ENCODE measurements around the gene RARRES1. TPM values are rescaled to one million over a fixed set of nuclear protein-coding genes. Genes with fewer than 3 reads are reported as not detected.
A peak's percentile ranks its signal among the peaks of the same experiment; 100 is the strongest.

RARRES1 gene
- total and polyA plus RNA-seq, 9 donors = 2.2 to 9.4 (median 4.1) TPM

- Histone ChIP-seq H3K4me3 (ENCODE audit: low read length) (no peak overlapping the region), H3K27ac (ENCODE audit: low read length) (no peak overlapping the region), H3K9me3 (replicated peaks; ENCODE audit: control insufficient read depth, low read depth, low read length) (peaks cover 7% of the 10 kb centered on the region), H3K36me3 (ENCODE audit: control insufficient read depth, insufficient read depth, low read length) (peaks cover 15% of the 10 kb centered on the region), H3K27me3 (ENCODE audit: control insufficient read depth, insufficient read depth, low read length) (no peaks in the 10 kb centered on the region), H3K4me1 (ENCODE audit: control insufficient read depth, insufficient read depth, low read length) (no peaks in the 10 kb centered on the region)
- WGBS (ENCODE audit: insufficient coverage) = 82% methylated on average over 2 of the region's 9 CpGs
- DNase-seq = no peak
Measured at GRCh38 chr3:158737976-158738615, 5.8 kb upstream of the RARRES1 start.

DNA sequence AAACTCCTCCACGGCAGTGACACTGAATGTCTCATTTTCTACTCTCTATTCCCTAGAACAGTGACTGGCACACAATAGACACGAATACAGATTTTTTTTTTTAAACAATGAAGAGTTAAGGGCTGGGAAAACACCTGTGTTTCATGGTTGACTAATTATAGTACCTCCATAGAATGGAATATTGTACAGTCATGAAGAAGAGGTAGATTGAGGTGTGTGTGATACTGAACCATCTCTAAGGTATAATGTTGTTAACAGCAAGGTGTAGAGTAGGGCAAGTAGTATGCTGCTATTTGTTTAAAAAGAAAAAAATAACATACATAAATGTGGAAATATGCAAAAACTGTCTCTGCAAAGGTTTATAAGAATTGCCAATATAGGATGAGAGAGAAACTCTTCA is 5.2 kb upstream of the RARRES1 start:
- Histone ChIP-seq H3K4me1 (ENCODE audit: control insufficient read depth, insufficient read depth, low read length) (no peaks in the 10 kb centered on the region), H3K4me3 (ENCODE audit: low read length) (no peak overlapping the region), H3K36me3 (ENCODE audit: control insufficient read depth, insufficient read depth, low read length) (peaks cover 15% of the 10 kb centered on the region), H3K27me3 (ENCODE audit: control insufficient read depth, insufficient read depth, low read length) (peaks cover 3% of the 10 kb centered on the region), H3K9me3 (replicated peaks; ENCODE audit: control insufficient read depth, low read depth, low read length) (peaks cover 7% of the 10 kb centered on the region), H3K27ac (ENCODE audit: low read length) (no peak overlapping the region)
- WGBS (ENCODE audit: insufficient coverage) = no CpG with 5 or more reads among the region's 2 CpGs
- DNase-seq = no peak

- Histone ChIP-seq H3K27ac (ENCODE audit: low read length) (no peak overlapping the region), H3K36me3 (ENCODE audit: control insufficient read depth, insufficient read depth, low read length) (peaks cover 11% of the 10 kb centered on the region), H3K9me3 (replicated peaks; ENCODE audit: control insufficient read depth, low read depth, low read length) (peaks cover 7% of the 10 kb centered on the region), H3K27me3 (ENCODE audit: control insufficient read depth, insufficient read depth, low read length) (peaks cover 4% of the 10 kb centered on the region), H3K4me3 (ENCODE audit: low read length) (no peak overlapping the region), H3K4me1 (ENCODE audit: control insufficient read depth, insufficient read depth, low read length) (peaks cover 9% of the 10 kb centered on the region)
- DNase-seq = no peak
- WGBS (ENCODE audit: insufficient coverage) = 86% methylated on average over 4 of the region's 7 CpGs
Measured at GRCh38 chr3:158735296-158736033, 3.2 kb upstream of the RARRES1 start.

GRCh38 chr3:158733656-158734055 is 1.4 kb upstream of the RARRES1 start:
- DNase-seq = no peak
- peaks cover 9% of the 10 kb centered on the region for H3K4me1 ChIP-seq (ENCODE audit: control insufficient read depth, insufficient read depth, low read length)
- H3K4me3 ChIP-seq (ENCODE audit: low read length) = no peak overlapping the region
- peaks cover 7% of the 10 kb centered on the region for H3K36me3 ChIP-seq (ENCODE audit: control insufficient read depth, insufficient read depth, low read length)
- H3K27me3 ChIP-seq (ENCODE audit: control insufficient read depth, insufficient read depth, low read length) = peaks cover 4% of the 10 kb centered on the region
- 100% methylated on average over 1 of the region's 3 CpGs for WGBS (ENCODE audit: insufficient coverage)
- H3K27ac ChIP-seq (ENCODE audit: low read length) = no peak overlapping the region
- peaks cover 7% of the 10 kb centered on the region for H3K9me3 ChIP-seq (replicated peaks; ENCODE audit: control insufficient read depth, low read depth, low read length)

- peaks cover 12% of the 10 kb centered on the region for H3K4me1 ChIP-seq (ENCODE audit: control insufficient read depth, insufficient read depth, low read length)
- no peak for DNase-seq
- peak overlapping the region; percentile 72 for H3K4me3 ChIP-seq (ENCODE audit: low read length)
- whole genome bisulfite sequencing (ENCODE audit: insufficient coverage) = 30% methylated on average over 14 of the region's 15 CpGs
- H3K36me3 ChIP-seq (ENCODE audit: control insufficient read depth, insufficient read depth, low read length) = peaks cover 6% of the 10 kb centered on the region
- H3K27me3 ChIP-seq (ENCODE audit: control insufficient read depth, insufficient read depth, low read length) = peaks cover 4% of the 10 kb centered on the region
- peak overlapping the region; percentile 47 for H3K27ac ChIP-seq (ENCODE audit: low read length)
- peaks cover 7% of the 10 kb centered on the region for H3K9me3 ChIP-seq (replicated peaks; ENCODE audit: control insufficient read depth, low read depth, low read length)
Measured at GRCh38 chr3:158732856-158733200, 571 bp upstream of the RARRES1 start.

- Histone ChIP-seq H3K27me3 (ENCODE audit: control insufficient read depth, insufficient read depth, low read length) (peaks cover 4% of the 10 kb centered on the region), H3K4me1 (ENCODE audit: control insufficient read depth, insufficient read depth, low read length) (peaks cover 12% of the 10 kb centered on the region), H3K9me3 (replicated peaks; ENCODE audit: control insufficient read depth, low read depth, low read length) (peaks cover 7% of the 10 kb centered on the region), H3K36me3 (ENCODE audit: control insufficient read depth, insufficient read depth, low read length) (peaks cover 6% of the 10 kb centered on the region), H3K27ac (ENCODE audit: low read length) (no peak overlapping the region), H3K4me3 (ENCODE audit: low read length) (peak overlapping the region; percentile 72)
- 24% methylated on average over 5 of the region's 14 CpGs for WGBS (ENCODE audit: insufficient coverage)
- no peak for DNase-seq
Measured at GRCh38 chr3:158731486-158731885, 771 bp downstream of the RARRES1 start.

- no peak overlapping the region for H3K4me3 ChIP-seq (ENCODE audit: low read length)
- no peaks in the 10 kb centered on the region for H3K9me3 ChIP-seq (replicated peaks; ENCODE audit: control insufficient read depth, low read depth, low read length)
- peaks cover 4% of the 10 kb centered on the region for H3K27me3 ChIP-seq (ENCODE audit: control insufficient read depth, insufficient read depth, low read length)
- H3K36me3 ChIP-seq (ENCODE audit: control insufficient read depth, insufficient read depth, low read length) = no peaks in the 10 kb centered on the region
- peaks cover 17% of the 10 kb centered on the region for H3K4me1 ChIP-seq (ENCODE audit: control insufficient read depth, insufficient read depth, low read length)
- DNase-seq = peak; percentile 53
- no peak overlapping the region for H3K27ac ChIP-seq (ENCODE audit: low read length)
Measured at GRCh38 chr3:158728851-158729250, 3.4 kb downstream of the RARRES1 start.

DNA sequence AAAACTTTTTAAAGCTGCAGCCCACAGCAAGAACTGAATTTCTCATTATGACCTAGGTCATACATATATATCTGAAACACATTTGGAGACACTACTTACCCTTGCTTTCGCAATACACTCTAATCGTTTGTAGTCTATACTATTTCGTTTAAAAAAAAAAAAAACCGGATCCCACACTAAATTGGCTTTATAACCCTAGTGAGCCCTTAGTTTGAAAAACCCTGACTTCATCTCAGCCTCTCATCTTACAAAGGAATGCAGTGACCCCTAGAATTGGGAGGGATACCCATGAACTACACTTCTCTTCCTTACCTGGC is 4.2 kb downstream of the RARRES1 start:
- Histone ChIP-seq H3K27me3 (ENCODE audit: control insufficient read depth, insufficient read depth, low read length) (peaks cover 4% of the 10 kb centered on the region), H3K36me3 (ENCODE audit: control insufficient read depth, insufficient read depth, low read length) (no peaks in the 10 kb centered on the region), H3K27ac (ENCODE audit: low read length) (no peak overlapping the region), H3K4me3 (ENCODE audit: low read length) (no peak overlapping the region), H3K4me1 (ENCODE audit: control insufficient read depth, insufficient read depth, low read length) (peaks cover 17% of the 10 kb centered on the region), H3K9me3 (replicated peaks; ENCODE audit: control insufficient read depth, low read depth, low read length) (no peaks in the 10 kb centered on the region)
- WGBS (ENCODE audit: insufficient coverage) = no CpG with 5 or more reads among the region's 4 CpGs
- no peak for DNase-seq

DNA sequence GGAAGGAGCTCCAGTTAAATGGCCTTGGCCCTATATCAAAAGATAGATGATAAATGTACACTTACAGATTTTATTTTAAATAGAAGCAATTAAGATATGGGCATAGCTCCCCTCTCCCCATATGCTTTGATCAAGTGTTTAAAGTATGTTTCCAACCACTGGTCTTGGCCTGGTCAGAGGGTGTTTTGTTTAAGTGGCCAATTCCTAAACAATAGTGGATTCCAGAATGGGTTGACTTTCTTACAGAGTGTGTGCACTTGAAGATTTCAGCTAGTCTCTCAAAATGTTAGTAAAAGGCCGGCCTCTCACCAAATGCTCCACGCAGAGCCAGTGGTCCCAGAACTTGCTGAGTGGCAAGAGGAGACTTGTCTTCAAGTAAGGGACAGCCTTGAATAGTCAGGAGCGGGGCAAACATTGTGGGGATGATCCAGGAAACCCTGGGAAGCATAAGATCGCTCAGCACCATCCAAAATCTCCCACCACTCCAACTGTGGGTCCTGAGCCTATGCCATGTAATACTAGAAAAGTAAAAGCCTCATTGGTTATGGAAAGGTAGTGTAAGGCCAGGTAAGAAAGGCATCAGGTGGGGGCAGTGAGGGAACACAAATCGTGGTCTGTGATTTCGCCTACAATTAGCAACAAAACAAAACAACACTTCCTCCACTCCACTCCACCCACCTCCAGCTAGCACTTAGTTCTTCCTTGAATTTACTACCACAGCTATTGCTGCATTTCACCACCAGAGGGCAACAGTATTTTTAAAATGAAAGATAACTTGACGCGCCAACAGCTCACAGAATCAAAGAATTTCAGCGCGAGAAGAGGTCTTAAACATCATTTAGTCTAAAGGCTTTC is 4.8 kb downstream of the RARRES1 start:
- no peak overlapping the region for H3K4me3 ChIP-seq (ENCODE audit: low read length)

DNA sequence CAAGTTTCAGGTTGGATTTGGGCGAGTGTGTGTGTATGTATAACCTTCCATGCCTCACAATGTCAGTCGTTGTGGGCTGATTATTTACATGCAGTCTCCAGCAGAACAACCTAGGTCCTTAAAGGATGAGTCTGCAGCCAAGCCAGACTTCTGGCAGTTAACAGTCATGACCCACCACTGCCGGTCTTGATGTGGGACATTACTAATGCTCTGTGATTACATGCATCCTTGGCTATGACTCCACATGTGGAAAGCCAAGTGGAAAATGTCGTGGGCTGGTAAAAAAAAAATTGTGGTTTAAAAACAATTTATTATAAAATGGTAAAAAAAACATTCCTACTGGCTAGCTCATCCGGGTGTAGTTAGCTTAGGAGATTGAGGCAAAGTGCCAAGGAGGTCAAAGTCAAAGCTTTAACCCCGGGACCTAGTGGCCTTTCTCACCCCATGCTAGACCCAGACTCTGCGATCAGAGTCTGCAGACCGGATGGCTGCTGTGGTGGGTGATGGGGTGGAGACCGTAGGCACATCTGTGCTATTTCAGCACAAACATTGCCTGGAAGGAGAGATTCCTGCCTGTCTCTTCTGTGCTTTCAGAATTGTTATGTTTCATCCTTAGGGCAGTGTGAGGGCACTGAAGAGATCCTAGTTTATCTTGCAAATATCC is 6.8 kb downstream of the RARRES1 start:
- WGBS (ENCODE audit: insufficient coverage) = 15% methylated on average over 4 of the region's 9 CpGs
- peak; percentile 84 for DNase-seq
- H3K4me1 ChIP-seq (ENCODE audit: control insufficient read depth, insufficient read depth, low read length) = peaks cover 8% of the 10 kb centered on the region

More for the DNA sequence above, 4.8 kb downstream of the RARRES1 start:
- H3K27ac ChIP-seq (ENCODE audit: low read length) = no peak overlapping the region
- H3K4me1 ChIP-seq (ENCODE audit: control insufficient read depth, insufficient read depth, low read length) = peaks cover 17% of the 10 kb centered on the region
- DNase-seq = peak; percentile 90
- H3K36me3 ChIP-seq (ENCODE audit: control insufficient read depth, insufficient read depth, low read length) = no peaks in the 10 kb centered on the region
- WGBS (ENCODE audit: insufficient coverage) = 48% methylated on average over 4 of the region's 10 CpGs
- peaks cover under 1% of the 10 kb centered on the region for H3K27me3 ChIP-seq (ENCODE audit: control insufficient read depth, insufficient read depth, low read length)
- no peaks in the 10 kb centered on the region for H3K9me3 ChIP-seq (replicated peaks; ENCODE audit: control insufficient read depth, low read depth, low read length)

More for the DNA sequence above, 6.8 kb downstream of the RARRES1 start:
- peak overlapping the region; percentile 77 for H3K27ac ChIP-seq (ENCODE audit: low read length)
- H3K4me3 ChIP-seq (ENCODE audit: low read length) = no peak overlapping the region
- H3K9me3 ChIP-seq (replicated peaks; ENCODE audit: control insufficient read depth, low read depth, low read length) = no peaks in the 10 kb centered on the region
- peaks cover 2% of the 10 kb centered on the region for H3K36me3 ChIP-seq (ENCODE audit: control insufficient read depth, insufficient read depth, low read length)
- no peaks in the 10 kb centered on the region for H3K27me3 ChIP-seq (ENCODE audit: control insufficient read depth, insufficient read depth, low read length)
